Neural progenitor cell (in vitro differentiated cells): ENCODE results near the gene ZNF423. TPM values are rescaled to one million over a fixed set of nuclear protein-coding genes. Genes with fewer than 3 reads are reported as not detected.

Experiments used
- DNase-seq: peaks from one replicate; pipeline ENCODE4 v3.0.0-alpha.2; 2016; ENCODE audit warnings: low spot score
- H2AFZ ChIP-seq: fragments of 200-600 bp; sonication (generic); replicated peaks from 2 replicates; pipeline ENCODE4 v1.6.1; 2016; ENCODE audit warnings: antibody characterized with exemption
- H3F3A ChIP-seq: fragments of 200-600 bp; sonication (generic); 2 replicates; pipeline ENCODE4 v1.6.1; 2016; ENCODE audit warnings: antibody characterized with exemption, low read depth
- H3K27ac ChIP-seq: fragments of 200-600 bp; sonication (generic); 2 replicates; pipeline ENCODE4 v1.5.1; 2016; ENCODE audit warnings: mild to moderate bottlenecking
- H3K27me3 ChIP-seq: fragments of 200-600 bp; sonication (generic); 2 replicates; pipeline ENCODE4 v1.6.1; 2016; ENCODE audit warnings: mild to moderate bottlenecking, moderate library complexity
- H3K36me3 ChIP-seq: fragments of 200-600 bp; sonication (generic); 2 replicates; pipeline ENCODE4 v1.5.1; 2016
- H3K4me1 ChIP-seq: fragments of 200-600 bp; sonication (generic); 2 replicates; pipeline ENCODE4 v1.6.1; 2016; ENCODE audit warnings: mixed run types
- H3K4me2 ChIP-seq: fragments of 200-600 bp; sonication (generic); 2 replicates; pipeline ENCODE4 v1.6.1; 2016
- H3K4me3 ChIP-seq: fragments of 200-600 bp; sonication (generic); 2 replicates; pipeline ENCODE4 v1.5.1; 2016
- H3K79me2 ChIP-seq: fragments of 200-600 bp; sonication (generic); 2 replicates; pipeline ENCODE4 v1.6.1; 2016; ENCODE audit warnings: low read depth
- H3K9ac ChIP-seq: fragments of 200-600 bp; sonication (generic); 2 replicates; pipeline ENCODE4 v1.6.1; 2016
- H3K9me3 ChIP-seq: fragments of 200-600 bp; sonication (generic); 2 replicates; pipeline ENCODE4 v1.5.1; 2016; ENCODE audit warnings: low read depth
- H4K20me1 ChIP-seq: fragments of 200-600 bp; sonication (generic); 2 replicates; pipeline ENCODE4 v1.6.1; 2016; ENCODE audit warnings: low read depth
- H3K27ac Mint-ChIP-seq: 3 replicates; pipeline ENCODE4 v1.8.0; 2021; ENCODE audit warnings: mixed read lengths
- H3K27me3 Mint-ChIP-seq: 2 replicates; pipeline ENCODE4 v1.8.0; 2022; ENCODE audit warnings: low read depth, mild to moderate bottlenecking, inconsistent platforms, moderate library complexity, mixed read lengths; ENCODE audit not compliant: insufficient read depth
- H3K36me3 Mint-ChIP-seq: 3 replicates; pipeline ENCODE4 v1.8.0; 2021; ENCODE audit warnings: mixed read lengths
- H3K4me1 Mint-ChIP-seq: 3 replicates; pipeline ENCODE4 v1.8.0; 2021; ENCODE audit warnings: mixed read lengths
- H3K4me3 Mint-ChIP-seq: 3 replicates; pipeline ENCODE4 v1.8.0; 2021; ENCODE audit warnings: mild to moderate bottlenecking, moderate library complexity, mixed read lengths
- H3K9me3 Mint-ChIP-seq: 3 replicates; pipeline ENCODE4 v1.8.0; 2020; ENCODE audit warnings: mixed read lengths
- CTCF ChIP-seq: fragments of 200-600 bp; sonication (generic); IDR thresholded peaks from 2 replicates; pipeline ENCODE4 v1.5.1; 2017; ENCODE audit warnings: antibody characterized with exemption, mild to moderate bottlenecking
- EZH2 ChIP-seq: fragments of 200-600 bp; sonication (generic); IDR thresholded peaks from 2 replicates; pipeline ENCODE4 v1.6.1; 2017; ENCODE audit warnings: antibody characterized with exemption, mild to moderate bottlenecking, moderate library complexity
- EZH2phosphoT487 ChIP-seq: fragments of 200-600 bp; sonication (generic); IDR thresholded peaks from 2 replicates; pipeline ENCODE4 v1.6.1; 2017; ENCODE audit warnings: antibody characterized with exemption
- total RNA-seq: library from RNA; depleted of rRNA; stranded (reverse); fragments of >200 nt; gene quantifications from 2 replicates; pipeline ENCODE4 v1.2.3, GENCODE V29; 2015; ENCODE audit warnings: low replicate concordance

The ZNF423 gene
- total RNA-seq, 1 donor from 2014 or later = 21.9 TPM

GRCh38 chr16:49773534-49774475, 82.1 kb downstream of the ZNF423 start:
- H3K9ac ChIP-seq = no peak overlapping the region
- peaks cover 27% of the 10 kb centered on the region for H3K4me1 ChIP-seq
- Mint-ChIP-seq H3K27ac (no peak overlapping the region), H3K4me1 (peaks cover 56% of the 10 kb centered on the region), H3K27me3 (peaks cover 4% of the 10 kb centered on the region), H3K4me3 (no peak overlapping the region), H3K9me3 (no peaks in the 10 kb centered on the region), H3K36me3 (peaks cover 21% of the 10 kb centered on the region)
- no peak overlapping the region for H3K27ac ChIP-seq
- no peak overlapping the region for H2AFZ ChIP-seq
- no peak for TF ChIP-seq EZH2
- no peak for TF ChIP-seq EZH2phosphoT487
- peaks cover 68% of the 10 kb centered on the region for H3K79me2 ChIP-seq
- H3K9me3 ChIP-seq = no peaks in the 10 kb centered on the region
- no peaks in the 10 kb centered on the region for H3K36me3 ChIP-seq
- DNase-seq = no peak
- peaks cover 63% of the 10 kb centered on the region for H4K20me1 ChIP-seq
- no peaks in the 10 kb centered on the region for H3K27me3 ChIP-seq
- no peak overlapping the region for H3K4me3 ChIP-seq
- H3F3A ChIP-seq = peaks cover 37% of the 10 kb centered on the region
- no peak overlapping the region for H3K4me2 ChIP-seq

GRCh38 chr16:49767998-49768397, 87.9 kb downstream of the ZNF423 start:
- H3K4me1 ChIP-seq = no peaks in the 10 kb centered on the region
- H2AFZ ChIP-seq = no peak overlapping the region
- H3K36me3 Mint-ChIP-seq = peaks cover 34% of the 10 kb centered on the region
- no peak overlapping the region for H3K9ac ChIP-seq
- TF ChIP-seq CTCF = no peak
- peaks cover 71% of the 10 kb centered on the region for H3K79me2 ChIP-seq
- peaks cover 4% of the 10 kb centered on the region for H3K27me3 Mint-ChIP-seq
- no peak overlapping the region for H3K4me3 Mint-ChIP-seq
- no peaks in the 10 kb centered on the region for H3K36me3 ChIP-seq
- no peak overlapping the region for H3K4me3 ChIP-seq
- peaks cover 60% of the 10 kb centered on the region for H3K4me1 Mint-ChIP-seq
- H3K27me3 ChIP-seq = no peaks in the 10 kb centered on the region
- H3K9me3 ChIP-seq = no peaks in the 10 kb centered on the region
- no peaks in the 10 kb centered on the region for H3F3A ChIP-seq
- no peak overlapping the region for H3K27ac ChIP-seq
- no peak overlapping the region for H3K4me2 ChIP-seq
- H4K20me1 ChIP-seq = peaks cover 59% of the 10 kb centered on the region
- no peaks in the 10 kb centered on the region for H3K9me3 Mint-ChIP-seq
- no peak overlapping the region for H3K27ac Mint-ChIP-seq
- no peak for DNase-seq

GRCh38 chr16:49767414-49767813, 88.5 kb downstream of the ZNF423 start:
- TF ChIP-seq EZH2 (no peak), CTCF (no peak), EZH2phosphoT487 (no peak)
- Histone ChIP-seq H3K36me3 (no peaks in the 10 kb centered on the region), H3K27me3 (no peaks in the 10 kb centered on the region), H3K4me2 (no peak overlapping the region), H3F3A (no peaks in the 10 kb centered on the region), H3K79me2 (peaks cover 66% of the 10 kb centered on the region), H3K9me3 (no peaks in the 10 kb centered on the region), H3K27ac (no peak overlapping the region), H3K9ac (no peak overlapping the region), H2AFZ (no peak overlapping the region), H3K4me3 (no peak overlapping the region), H3K4me1 (no peaks in the 10 kb centered on the region), H4K20me1 (peaks cover 61% of the 10 kb centered on the region)
- peaks cover 4% of the 10 kb centered on the region for H3K27me3 Mint-ChIP-seq
- no peak overlapping the region for H3K27ac Mint-ChIP-seq
- H3K9me3 Mint-ChIP-seq = no peaks in the 10 kb centered on the region
- DNase-seq = no peak
- peaks cover 56% of the 10 kb centered on the region for H3K4me1 Mint-ChIP-seq
- H3K4me3 Mint-ChIP-seq = no peak overlapping the region
- H3K36me3 Mint-ChIP-seq = peaks cover 31% of the 10 kb centered on the region

- H3K4me1 ChIP-seq = no peaks in the 10 kb centered on the region
- H3K4me3 ChIP-seq = no peak overlapping the region
- H3K36me3 ChIP-seq = no peaks in the 10 kb centered on the region
- TF ChIP-seq CTCF = no peak
- TF ChIP-seq EZH2 = no peak
- no peak for TF ChIP-seq EZH2phosphoT487
- Mint-ChIP-seq H3K27ac (peak overlapping the region; percentile 66), H3K4me1 (peaks cover 59% of the 10 kb centered on the region), H3K9me3 (no peaks in the 10 kb centered on the region), H3K36me3 (peaks cover 30% of the 10 kb centered on the region), H3K27me3 (peaks cover 6% of the 10 kb centered on the region), H3K4me3 (no peak overlapping the region)
- H2AFZ ChIP-seq = no peak overlapping the region
- H4K20me1 ChIP-seq = peaks cover 68% of the 10 kb centered on the region
- no peaks in the 10 kb centered on the region for H3F3A ChIP-seq
- no peaks in the 10 kb centered on the region for H3K9me3 ChIP-seq
- no peaks in the 10 kb centered on the region for H3K27me3 ChIP-seq
- H3K9ac ChIP-seq = no peak overlapping the region
- no peak overlapping the region for H3K27ac ChIP-seq
- H3K79me2 ChIP-seq = peaks cover 72% of the 10 kb centered on the region
- H3K4me2 ChIP-seq = no peak overlapping the region
- DNase-seq = no peak
Measured at GRCh38 chr16:49766225-49766624, 89.7 kb downstream of the ZNF423 start.
